CD4-positive, alpha-beta T cell treated with Interleukin-17A for 1 hour (primary cell): Measurements from ENCODE around the gene CYTH4.
"Not testable (repeated sequence)": the region's sequence is repeated elsewhere in the genome, so short reads cannot be mapped to it uniquely, and the experiment has no call there.

Source experiments
- DNase-seq: peaks from one replicate; pipeline ENCODE4 v3.0.0-alpha.2; 2020

CYTH4 gene

GRCh38 chr22:37251836-37252235 is 30.5 kb upstream of the CYTH4 start:
- DNase-seq = not testable (repeated sequence)

- DNase-seq = no peak
Measured at GRCh38 chr22:37253126-37253660, 29.1 kb upstream of the CYTH4 start.

- no peak for DNase-seq
Measured at GRCh38 chr22:37254209-37254866, 28.0 kb upstream of the CYTH4 start.

- DNase-seq = no peak
Measured at GRCh38 chr22:37254867-37255233, 27.5 kb upstream of the CYTH4 start.

- no peak for DNase-seq
Measured at GRCh38 chr22:37255558-37256006, 26.7 kb upstream of the CYTH4 start.

GRCh38 chr22:37256075-37256726 is 26.1 kb upstream of the CYTH4 start:
- DNase-seq = no peak

- DNase-seq = no peak
Measured at GRCh38 chr22:37258005-37258752, 24.1 kb upstream of the CYTH4 start.

- no peak for DNase-seq
Measured at GRCh38 chr22:37258753-37259401, 23.4 kb upstream of the CYTH4 start.

- DNase-seq = no peak
Measured at GRCh38 chr22:37259540-37260029, 22.7 kb upstream of the CYTH4 start.

GRCh38 chr22:37260155-37260795 is 22.0 kb upstream of the CYTH4 start:
- no peak for DNase-seq

GRCh38 chr22:37260901-37261336 is 21.4 kb upstream of the CYTH4 start:
- peak; percentile 75 for DNase-seq

- no peak for DNase-seq
Measured at GRCh38 chr22:37262346-37262745, 20.0 kb upstream of the CYTH4 start.

GRCh38 chr22:37263966-37264887 is 18.1 kb upstream of the CYTH4 start:
- DNase-seq = no peak

GRCh38 chr22:37266581-37267134 is 15.7 kb upstream of the CYTH4 start:
- no peak for DNase-seq

- DNase-seq = peak; percentile 78
Measured at GRCh38 chr22:37267135-37267587, 15.1 kb upstream of the CYTH4 start.

GRCh38 chr22:37267661-37268413 is 14.5 kb upstream of the CYTH4 start:
- DNase-seq = no peak

- peak; percentile 42 for DNase-seq
Measured at GRCh38 chr22:37269936-37270678, 12.2 kb upstream of the CYTH4 start.

- no peak for DNase-seq
Measured at GRCh38 chr22:37270928-37271650, 11.2 kb upstream of the CYTH4 start.
